H1 (cell line): ENCODE results near the gene RAB36. TPM values are rescaled to one million over a fixed set of nuclear protein-coding genes. Genes with fewer than 3 reads are reported as not detected.
A peak's percentile ranks its signal among the peaks of the same experiment; 100 is the strongest.

Source experiments
- CTCF ChIA-PET: fragments of 300-600 bp; sonication (Branson Sonifier 250); formaldehyde crosslinking; loops from one replicate; lab custom pipeline; 2021; ENCODE audit not compliant: partially characterized antibody; lab: Charles Lee
- POLR2A ChIA-PET: fragments of 300-600 bp; sonication (Branson Sonifier 250); formaldehyde crosslinking; loops from one replicate; lab custom pipeline; 2021; ENCODE audit warnings: inconsistent platforms; ENCODE audit not compliant: partially characterized antibody; lab: Charles Lee
- DNase-seq, 2 experiments: peaks; one replicate each; pipeline versions ENCODE4 v3.0.0 to v3.0.0-alpha.2; 2010 to 2022; ENCODE audit warnings: low spot score in 2 of 2, low read depth in 1 of 2, mixed read lengths in 1 of 2
- FAIRE-seq: peaks from 2 replicates; lab custom pipeline; 2011; peaks lifted over from hg19 to GRCh38; lab: Jason Lieb, UNC
- H2AFZ ChIP-seq: 2 replicates; pipeline ENCODE4 v1.8.1; 2012; ENCODE audit warnings: low read length, inconsistent platforms
- H2AK5ac ChIP-seq: 2 replicates; pipeline ENCODE4 v1.6.1; 2013; ENCODE audit warnings: low read depth, low read length
- H2BK120ac ChIP-seq: replicated peaks from 2 replicates; pipeline ENCODE3; 2013; ENCODE audit warnings: low read depth, low read length, inconsistent platforms
- H2BK12ac ChIP-seq: 2 replicates; pipeline ENCODE4 v1.6.1; 2013; ENCODE audit warnings: low read depth, low read length
- H2BK15ac ChIP-seq: 2 replicates; pipeline ENCODE4 v1.6.1; 2013; ENCODE audit warnings: low read length
- H2BK20ac ChIP-seq: 2 replicates; pipeline ENCODE4 v1.6.1; 2013; ENCODE audit warnings: low read length
- H2BK5ac ChIP-seq: 2 replicates; pipeline ENCODE4 v1.6.1; 2013; ENCODE audit warnings: low read depth, low read length
- H3K14ac ChIP-seq: 2 replicates; pipeline ENCODE4 v1.6.1; 2013; ENCODE audit warnings: inconsistent platforms; ENCODE audit not compliant: insufficient read length
- H3K18ac ChIP-seq: 2 replicates; pipeline ENCODE4 v1.6.1; 2013; ENCODE audit warnings: low read length; ENCODE audit errors: extremely low read depth
- H3K23ac ChIP-seq: 2 replicates; pipeline ENCODE4 v1.6.1; 2013; ENCODE audit warnings: inconsistent platforms; ENCODE audit not compliant: insufficient read length
- H3K23me2 ChIP-seq: 2 replicates; pipeline ENCODE4 v1.6.1; 2013; ENCODE audit warnings: low read depth, low read length
- H3K27ac ChIP-seq: 2 replicates; pipeline ENCODE4 v1.6.1; 2011; ENCODE audit warnings: low read depth, low read length, inconsistent platforms
- H3K27me3 ChIP-seq, 4 experiments: replicated peaks in 1 of 4; 1 replicate in 1 of 4; 2 replicates in 3 of 4; pipeline versions ENCODE4 v1.6.1 to v1.8.1; 2011 to 2013; ENCODE audit warnings: low read length in 3 of 4, mild to moderate bottlenecking in 3 of 4, inconsistent platforms in 2 of 4, mixed read lengths in 2 of 4, moderate library complexity in 1 of 4; ENCODE audit not compliant: control insufficient read depth in 3 of 4, insufficient read depth in 3 of 4; ENCODE audit errors: extremely low read depth in 1 of 4
- H3K36me3 ChIP-seq, 4 experiments: 2 replicates each; pipeline versions ENCODE4 v1.6.1 to v1.8.1; 2011 to 2013; ENCODE audit warnings: mild to moderate bottlenecking in 4 of 4, low read length in 3 of 4, moderate library complexity in 2 of 4, control low read depth in 1 of 4, inconsistent platforms in 1 of 4; ENCODE audit not compliant: insufficient read depth in 4 of 4, control insufficient read depth in 2 of 4
- H3K4ac ChIP-seq: replicated peaks from 2 replicates; pipeline ENCODE3; 2013; ENCODE audit warnings: low read length, low read depth, mixed read lengths, inconsistent platforms; ENCODE audit not compliant: insufficient read length
- H3K4me1 ChIP-seq, 4 experiments: replicated peaks in 1 of 4; 1 replicate in 1 of 4; 2 replicates in 3 of 4; pipeline versions ENCODE4 v1.6.1 to v1.8.1; 2011 to 2013; ENCODE audit warnings: low read length in 3 of 4, inconsistent platforms in 2 of 4, mixed read lengths in 1 of 4; ENCODE audit not compliant: insufficient read depth in 4 of 4, control insufficient read depth in 3 of 4
- H3K4me2 ChIP-seq, 2 experiments: 2 replicates each; pipeline versions ENCODE4 v1.6.1 to v1.8.1; 2011 to 2013; ENCODE audit warnings: low read depth in 2 of 2, low read length in 2 of 2, control low read depth in 1 of 2, inconsistent platforms in 1 of 2, mild to moderate bottlenecking in 1 of 2; ENCODE audit not compliant: insufficient read depth in 1 of 2
- H3K4me3 ChIP-seq, 4 experiments: fragments of 200-600, 300-600 bp in 1 of 4; sonication (generic), shearing (Covaris generic), sonication (Bioruptor Twin) in 1 of 4; 2 replicates each; pipeline versions ENCODE4 v1.5.1 to v1.8.1; 2011 to 2016; ENCODE audit warnings: low read length in 4 of 4, low read depth in 3 of 4, control low read depth in 2 of 4, inconsistent platforms in 2 of 4, mild to moderate bottlenecking in 2 of 4, mixed read lengths in 1 of 4, moderate library complexity in 1 of 4; ENCODE audit not compliant: insufficient read depth in 2 of 4; ENCODE audit errors: extremely low read depth in 1 of 4
- H3K56ac ChIP-seq: replicated peaks from 2 replicates; pipeline ENCODE3; 2013; ENCODE audit warnings: low read depth, mild to moderate bottlenecking, mixed read lengths, low read length, inconsistent platforms; ENCODE audit not compliant: insufficient read length
- H3K79me1 ChIP-seq: 2 replicates; pipeline ENCODE4 v1.6.1; 2013; ENCODE audit warnings: low read depth, low read length, control low read depth
- H3K79me2 ChIP-seq, 2 experiments: 2 replicates each; pipeline versions ENCODE4 v1.6.1 to v1.8.1; 2012 to 2013; ENCODE audit warnings: low read length in 2 of 2, mild to moderate bottlenecking in 2 of 2, inconsistent platforms in 1 of 2; ENCODE audit not compliant: insufficient read depth in 2 of 2, control insufficient read depth in 1 of 2
- H3K9ac ChIP-seq, 4 experiments: replicated peaks in 1 of 4; 1 replicate in 1 of 4; 2 replicates in 3 of 4; pipeline versions ENCODE4 v1.6.1 to v1.8.1; 2011 to 2013; ENCODE audit warnings: low read depth in 3 of 4, low read length in 3 of 4, control low read depth in 2 of 4, mild to moderate bottlenecking in 2 of 4, moderate library complexity in 2 of 4, inconsistent platforms in 1 of 4; ENCODE audit errors: extremely low read depth in 1 of 4
- H3K9me3 ChIP-seq, 2 experiments: 2 replicates each; pipeline versions ENCODE4 v1.6.1 to v1.8.1; 2012 to 2013; ENCODE audit warnings: mild to moderate bottlenecking in 2 of 2, moderate library complexity in 2 of 2, control low read depth in 1 of 2, inconsistent platforms in 1 of 2, low read depth in 1 of 2, low read length in 1 of 2, mixed read lengths in 1 of 2; ENCODE audit not compliant: insufficient read depth in 2 of 2
- H4K20me1 ChIP-seq, 2 experiments: replicated peaks in 1 of 2; 2 replicates each; pipeline versions ENCODE3 to v1.8.1; 2011 to 2013; ENCODE audit warnings: inconsistent platforms in 2 of 2, low read length in 2 of 2, mild to moderate bottlenecking in 1 of 2; ENCODE audit not compliant: insufficient read depth in 2 of 2, control insufficient read depth in 1 of 2
- H4K5ac ChIP-seq: 2 replicates; pipeline ENCODE4 v1.6.1; 2013; ENCODE audit warnings: low read length, low read depth, mixed read lengths, inconsistent platforms; ENCODE audit not compliant: insufficient read length
- H4K8ac ChIP-seq: 2 replicates; pipeline ENCODE4 v1.8.0; 2013; ENCODE audit warnings: mild to moderate bottlenecking, moderate library complexity, low read length, inconsistent platforms; ENCODE audit not compliant: insufficient read depth; ENCODE audit errors: extremely low read depth
- H4K91ac ChIP-seq: replicated peaks from 2 replicates; pipeline ENCODE3; 2013; ENCODE audit warnings: low read length, mixed read lengths, inconsistent platforms; ENCODE audit not compliant: insufficient read length
- BACH1 ChIP-seq: IDR thresholded peaks from 2 replicates; pipeline ENCODE4 v1.6.1; 2012; ENCODE audit warnings: low read length, improper control_type of control experiment
- JUND ChIP-seq: IDR thresholded peaks from 2 replicates; pipeline ENCODE4 v1.6.1; 2011; ENCODE audit warnings: mild to moderate bottlenecking, improper control_type of control experiment, low read length
- SP4 ChIP-seq: IDR thresholded peaks from 2 replicates; pipeline ENCODE4 v1.6.1; 2012; ENCODE audit warnings: low read length, inconsistent platforms
- WGBS, 2 experiments: shearing (Covaris generic) in 1 of 2; methylation state at CpG; one replicate each; pipeline versions ENCODE4 v1.1.6 to v1.1.7; 2013 to 2015; ENCODE audit warnings: low lambda C conversion rate in 2 of 2, mixed read lengths in 2 of 2, inconsistent platforms in 1 of 2, low coverage in 1 of 2, missing lambda C conversion rate in 1 of 2; ENCODE audit not compliant: insufficient replicate concordance in 2 of 2, insufficient coverage in 1 of 2, insufficient read length in 1 of 2; ENCODE audit errors: extremely low coverage in 1 of 2, missing lambda C conversion rate in 1 of 2; 5-methylcytosine and 5-hydroxymethylcytosine counted together
- polyA plus RNA-seq, 7 experiments: library from polyadenylated mRNA; depleted of rRNA in 3 of 7; stranded (reverse) in 5 of 7; unstranded in 2 of 7; fragments of >200 nt in 5 of 7; fragments of 200-250 nt in 2 of 7; gene quantifications; 1 replicate in 5 of 7; 2 replicates in 1 of 7; 4 replicates in 1 of 7; pipeline versions ENCODE4 v1.2.1 to v1.2.3, GENCODE V29; 2011 to 2013; ENCODE audit warnings: missing spikeins in 2 of 7, mixed read lengths in 2 of 7
- total RNA-seq: library from RNA; stranded (reverse); fragmentation: NEBNext Ultra II Directional; extraction: Animal tissue kit (Norgen Biotek cat#: 25700); gene quantifications from 2 replicates; pipeline ENCODE4 v1.2.1, GENCODE V29; 2021

Gene RAB36
- total and polyA plus RNA-seq, 2 of the 8 experiments (the other 6 are each of a cell fraction or from before 2014, with no cell fraction given): 1.0 to 1.5 TPM

GRCh38 chr22:23204541-23205157, 59.4 kb downstream of the RAB36 start:
- CTCF ChIA-PET: interaction anchor here (0.6 to 2.3 kb wide), 8 partner anchors 10 to 1200 kb away, joined by 3 to 10 read pairs (median 4); no protein-coding TSS in a partner anchor

More at GRCh38 chr22:23204541-23205157, 59.4 kb downstream of the RAB36 start:
- Histone ChIP-seq H3K36me3 (0 out of 8 replicates have a peak, but pooled peaks cover 0 to 6% (median 0%) of the 10 kb centered on the region in 4 experiments), H3K4me2 (no peak overlapping the region), H2BK5ac (peak overlapping the region; percentile 71), H3K23me2 (peaks cover 2% of the 10 kb centered on the region; the same call in 1 of the 2 replicates), H2BK15ac (no peak overlapping the region), H3K18ac (no peak overlapping the region; the same call in 1 of the 2 replicates), H2AK5ac (no peak overlapping the region), H3K4ac (no peak overlapping the region), H4K20me1 (peaks cover 23 to 36% of the 10 kb centered on the region in 2 experiments), H3K9me3 (no peaks in the 10 kb centered on the region), H4K91ac (no peak overlapping the region), H3K4me3 (no peak overlapping the region), H3K4me1 (peaks cover 0 to 14% (median 3%) of the 10 kb centered on the region in 4 experiments; a peak in 4 of 7 replicates), H3K79me1 (peaks cover 27% of the 10 kb centered on the region), H3K14ac (no peak overlapping the region), H2BK20ac (no peak overlapping the region), H3K23ac (no peak overlapping the region), H3K27me3 (no peaks in the 10 kb centered on the region), H4K5ac (no peak overlapping the region), H2BK12ac (peak overlapping the region; percentile 39; the same call in 1 of the 2 replicates), H3K56ac (no peak overlapping the region), H3K9ac (no peak overlapping the region), H3K79me2 (peaks cover 16 to 92% of the 10 kb centered on the region in 2 experiments), H2BK120ac (no peak overlapping the region), H2AFZ (no peak overlapping the region), H4K8ac (peak overlapping the region; percentile 63), H3K27ac (no peak overlapping the region)
- POLR2A ChIA-PET: interaction anchor here (0.9 to 1.4 kb wide), 4 partner anchors 8 to 37 kb away, joined by 3 to 4 read pairs (median 3); partner anchors contain the start of gene BCR
- TF ChIP-seq SP4 (no peak), JUND (no peak), BACH1 (no peak)
- 86% methylated on average over 11 of the region's 11 CpGs; no CpG with 5 or more reads in 1 of the 2 experiments for WGBS, 2 experiments
- no peak for DNase-seq
- no peak for FAIRE-seq
